HG03521 (cell line): ENCODE results near the gene RASGRP1.

Experiments
- ATAC-seq: cut with Tn5 transposase; IDR thresholded peaks from one replicate; pipeline ENCODE4 v1.9.1; 2021; ENCODE audit warnings: mild to moderate bottlenecking, moderate library complexity; ENCODE audit not compliant: unreplicated experiment

Gene RASGRP1

DNA sequence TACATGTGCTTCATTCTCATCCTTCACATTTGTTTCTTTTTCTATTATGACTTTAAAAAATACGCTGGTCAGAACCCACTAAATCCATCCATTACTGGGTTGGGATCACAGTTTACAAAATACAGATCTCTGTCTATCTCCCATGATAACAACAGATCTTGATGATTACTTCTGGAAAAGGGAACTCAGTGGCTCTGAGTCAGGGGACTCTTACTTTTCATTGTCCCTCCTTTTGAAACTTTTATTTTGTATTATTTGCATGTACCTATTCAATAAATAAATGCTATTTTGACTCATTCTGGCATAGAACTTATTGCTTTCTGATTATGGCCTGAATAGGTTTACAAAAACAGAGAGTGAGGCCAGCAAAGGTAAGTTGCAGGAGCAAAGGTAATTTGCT lies 11.6 kb upstream of the RASGRP1 start:
- ATAC-seq = no peak

DNA sequence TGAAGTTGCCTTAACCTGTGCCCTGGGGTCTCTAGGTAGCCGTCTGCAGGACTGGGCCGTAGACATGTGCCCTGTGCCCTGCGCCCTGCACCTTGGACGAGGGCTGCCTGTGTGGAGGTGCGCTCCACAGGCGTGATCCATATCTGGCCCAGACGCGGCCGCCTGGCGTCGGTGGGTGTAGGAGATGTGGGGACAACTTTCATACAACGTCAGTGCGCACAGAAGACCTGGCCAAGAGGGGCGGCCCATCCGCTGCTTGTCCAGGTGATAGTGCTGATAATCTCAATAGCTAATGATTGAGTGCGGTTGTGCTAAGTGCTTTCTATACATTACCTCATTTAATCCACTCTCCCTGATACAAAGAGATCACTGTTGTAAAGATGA lies 665 bp upstream of the RASGRP1 start:
- no peak for ATAC-seq

DNA sequence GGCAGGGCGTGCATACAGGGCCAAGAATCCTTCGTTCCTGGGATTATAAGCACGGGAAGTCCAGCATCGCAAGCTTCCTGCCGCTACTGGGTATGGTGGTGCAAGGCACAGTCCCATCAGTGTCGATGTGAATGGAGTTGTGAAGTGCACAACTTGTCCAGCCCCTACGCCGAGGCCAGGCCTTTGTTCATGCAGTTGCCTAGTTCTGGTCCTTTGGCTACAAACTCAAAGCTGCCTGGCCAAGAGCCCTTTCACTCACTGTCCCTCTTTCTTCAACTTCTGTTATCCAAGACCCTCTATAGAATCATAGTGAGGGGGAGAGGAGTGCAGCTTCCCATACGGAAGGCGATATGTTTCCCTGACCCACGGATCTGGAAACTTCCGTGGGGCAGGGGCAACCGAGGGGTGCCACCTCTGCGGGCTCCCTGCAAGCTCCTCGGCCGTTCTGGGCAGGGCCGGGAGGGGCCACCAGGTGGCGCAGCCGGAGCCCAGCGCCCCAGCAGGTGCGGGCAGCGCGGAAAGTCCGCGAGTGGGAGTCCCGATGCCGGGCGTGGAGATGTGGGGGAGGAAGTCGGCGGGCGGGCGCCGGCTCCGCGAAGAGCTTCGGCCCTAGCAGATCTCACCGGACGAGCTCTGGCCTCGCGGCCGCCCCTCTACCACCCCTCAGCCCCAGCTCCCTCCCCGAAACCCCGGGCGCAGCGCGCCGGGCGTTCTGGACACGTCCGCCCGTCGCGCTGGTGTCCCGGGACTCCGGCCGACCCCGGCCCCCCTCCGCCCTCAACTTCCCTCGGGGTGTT lies 693 bp downstream of the RASGRP1 start:
- peak; percentile 69 for ATAC-seq

DNA sequence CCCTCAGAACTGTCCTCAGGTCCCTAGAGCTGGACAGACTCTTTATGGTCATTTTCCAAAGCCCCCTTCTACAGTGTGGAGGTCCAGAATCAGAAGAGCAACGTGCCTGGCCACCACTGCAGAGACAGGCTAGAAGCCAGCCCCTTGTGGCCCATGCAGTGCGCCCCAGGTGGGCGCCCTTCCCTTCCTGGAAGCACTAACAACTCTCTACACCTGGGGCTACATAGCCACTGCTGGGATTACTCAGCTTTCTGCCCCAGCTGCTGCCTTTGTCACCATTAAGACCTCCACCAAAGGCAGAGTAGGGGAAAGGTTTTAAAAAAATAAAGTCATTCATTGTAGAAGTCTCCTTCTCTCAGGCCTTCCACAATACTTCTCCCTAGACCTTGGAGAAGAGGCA lies 2.3 kb downstream of the RASGRP1 start:
- ATAC-seq = no peak

DNA sequence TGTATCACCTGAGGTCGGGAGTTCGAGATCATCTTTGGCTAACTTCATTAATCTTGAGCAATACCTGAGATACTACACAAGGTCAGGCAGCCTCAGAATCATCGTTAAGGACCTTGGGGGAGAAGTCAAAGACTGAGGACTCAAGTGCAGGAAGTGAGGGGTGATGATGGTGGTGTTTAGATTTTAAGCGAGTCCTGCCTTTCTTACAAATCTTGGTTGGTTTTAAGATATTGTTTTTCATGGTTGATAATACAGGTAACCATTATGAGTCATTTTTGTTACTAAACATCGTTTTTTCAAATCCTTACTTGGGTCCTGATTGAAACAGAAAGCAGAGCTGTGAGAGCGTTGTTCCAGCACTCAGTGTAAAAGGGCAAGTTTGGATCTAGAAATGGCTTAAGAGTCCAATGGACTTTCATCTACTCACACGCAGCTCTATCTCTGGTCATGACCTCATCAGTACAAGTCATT lies 4.1 kb downstream of the RASGRP1 start:
- ATAC-seq = no peak

DNA sequence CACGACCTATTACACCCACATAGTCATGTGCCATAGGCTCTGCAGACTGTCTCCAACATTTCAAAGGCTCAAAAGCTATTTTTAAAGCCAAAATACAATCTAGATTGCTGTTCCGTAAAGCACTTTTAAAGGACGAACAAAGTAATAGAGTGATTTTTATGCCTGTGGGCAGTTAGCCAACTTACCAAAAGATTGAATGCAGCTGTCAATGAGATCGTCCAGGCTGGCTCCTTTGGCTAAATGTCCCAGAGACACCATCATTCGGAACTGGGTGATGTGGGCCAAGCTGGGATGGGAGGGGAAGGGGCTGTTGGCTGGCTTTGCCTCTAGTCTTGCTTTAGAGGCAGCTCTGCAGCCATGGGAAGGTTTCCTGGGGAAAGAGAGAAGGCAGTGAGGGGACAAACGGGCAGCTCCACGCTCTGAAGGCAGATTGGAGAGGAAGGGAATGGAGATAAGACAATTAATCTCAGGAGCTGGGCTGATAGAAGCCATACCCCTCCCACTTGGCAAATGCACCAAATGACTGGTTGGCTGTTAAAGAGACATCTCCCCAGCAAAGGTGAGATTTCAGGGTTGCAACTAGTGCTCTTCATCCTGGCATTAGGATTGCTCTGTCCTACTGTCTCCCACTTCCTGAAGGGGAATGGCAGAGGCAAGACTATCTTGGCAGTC lies 4.8 kb downstream of the RASGRP1 start:
- ATAC-seq = no peak

DNA sequence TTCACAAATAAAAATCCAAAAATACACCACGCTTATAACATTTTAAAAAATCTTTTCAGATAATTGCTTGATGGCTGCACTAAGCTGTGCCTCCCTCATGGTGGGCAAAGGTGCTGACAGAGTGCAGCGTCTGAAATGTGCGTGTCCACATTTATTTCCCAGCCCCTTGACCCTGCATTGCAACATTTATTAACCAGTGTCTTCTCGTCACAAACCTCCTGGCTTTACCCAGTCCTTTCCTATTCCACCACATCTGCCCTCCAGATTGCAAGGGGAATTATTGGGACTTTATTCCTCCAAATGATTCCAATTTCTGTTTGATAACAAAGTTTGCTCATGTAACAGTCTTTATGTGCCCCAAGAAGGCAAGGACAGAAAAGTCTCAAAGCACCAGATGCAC lies 5.5 kb downstream of the RASGRP1 start:
- ATAC-seq = no peak

DNA sequence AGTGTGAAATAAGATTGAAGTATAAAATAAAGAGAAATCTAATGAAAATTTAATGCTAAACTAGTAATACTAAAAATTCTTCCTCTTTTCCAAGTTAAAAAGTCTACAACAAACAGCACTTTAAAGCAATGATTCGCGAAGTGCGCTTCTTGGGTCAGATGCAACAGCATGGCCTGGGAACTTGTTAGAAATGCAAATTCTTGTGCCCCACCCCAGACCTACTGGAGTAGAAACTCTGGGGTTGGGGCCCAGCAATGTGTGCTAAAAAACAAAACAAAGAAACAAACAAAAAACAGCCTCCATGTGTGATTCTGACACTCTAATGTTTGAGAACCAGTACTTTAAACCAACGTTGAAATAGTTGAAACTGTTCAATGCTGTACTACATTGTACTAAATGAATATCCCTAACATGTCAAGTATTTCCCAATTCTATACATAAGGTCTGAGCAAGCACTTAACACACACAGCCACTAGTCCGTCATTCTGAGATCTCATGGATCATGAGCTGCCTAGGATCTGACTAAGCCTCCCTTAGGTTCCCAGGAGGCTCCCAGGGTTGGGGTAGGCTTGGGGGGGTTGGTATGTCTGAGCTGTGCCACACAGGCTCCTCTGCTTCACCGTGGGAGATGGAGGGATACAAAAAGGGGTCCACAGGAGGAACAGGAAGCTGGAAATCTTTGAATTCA lies 6.1 kb downstream of the RASGRP1 start:
- ATAC-seq = no peak

DNA sequence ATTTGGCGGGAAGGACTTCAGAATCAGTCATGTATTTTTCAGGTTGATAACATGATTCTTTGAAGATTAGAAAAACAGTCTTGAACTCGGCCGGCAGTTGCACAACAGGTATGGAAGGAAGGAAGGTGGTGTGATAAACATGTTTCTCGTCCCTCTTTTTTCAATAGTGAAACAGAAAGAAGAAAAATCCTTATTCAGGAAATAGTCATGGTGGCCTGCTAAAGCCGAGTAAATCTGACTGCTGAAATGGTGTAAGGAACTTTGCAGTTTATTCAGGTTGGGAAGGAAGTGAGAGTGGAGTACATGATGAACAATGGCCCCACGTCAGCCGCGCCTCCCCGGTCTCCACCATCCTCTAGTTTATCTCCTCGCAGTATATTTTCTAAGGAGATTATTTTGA lies 6.7 kb downstream of the RASGRP1 start:
- no peak for ATAC-seq

DNA sequence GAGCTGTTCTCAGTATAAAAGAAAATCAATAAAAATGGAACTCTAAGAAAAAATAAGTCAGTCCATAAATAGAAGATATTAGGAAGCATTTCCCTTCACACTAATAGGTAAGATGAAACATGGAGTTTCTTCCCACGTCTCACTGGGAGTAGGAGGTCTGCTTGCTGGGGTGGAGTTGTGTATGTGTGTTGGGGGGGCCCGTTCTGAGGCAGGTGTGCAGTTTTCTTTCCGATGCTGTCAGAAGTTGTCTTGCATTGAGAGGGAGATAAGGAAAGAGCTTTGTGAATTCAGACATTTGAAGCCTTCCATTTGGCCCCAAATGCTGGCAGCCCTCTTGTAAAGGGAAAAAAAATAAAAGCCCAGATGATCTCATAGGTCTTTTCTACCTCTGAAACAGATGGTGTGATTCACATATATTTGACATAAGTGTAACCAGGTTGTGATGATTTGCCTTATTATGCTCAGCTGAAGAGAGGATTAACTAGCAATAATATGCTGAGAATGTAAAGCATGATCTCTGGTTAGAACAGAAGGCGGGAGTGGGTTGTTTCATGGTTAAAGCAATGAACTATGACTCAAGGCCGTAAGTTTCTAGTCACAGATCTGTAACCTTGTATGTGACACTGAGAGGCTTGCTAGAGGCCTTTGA lies 8.8 kb downstream of the RASGRP1 start:
- ATAC-seq = no peak

DNA sequence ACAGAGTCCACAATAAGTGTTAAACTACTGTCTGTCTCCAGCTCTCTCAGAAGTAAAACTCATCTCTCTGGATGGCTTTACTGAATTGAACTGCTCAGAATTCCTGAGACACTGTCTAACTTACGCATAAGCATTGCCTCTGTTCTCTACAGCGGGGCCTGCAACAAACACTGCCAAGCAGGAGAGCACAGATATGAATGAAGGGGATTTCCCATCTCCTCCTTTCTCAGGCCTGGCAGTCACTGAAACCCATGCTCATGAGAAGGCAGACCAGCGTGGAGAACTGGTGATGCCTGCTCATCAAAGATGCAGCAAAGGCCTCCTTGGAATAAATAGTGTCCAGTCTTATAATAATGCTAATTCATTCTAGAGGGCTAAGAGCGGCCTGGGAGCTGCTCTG lies 10.3 kb downstream of the RASGRP1 start:
- no peak for ATAC-seq

DNA sequence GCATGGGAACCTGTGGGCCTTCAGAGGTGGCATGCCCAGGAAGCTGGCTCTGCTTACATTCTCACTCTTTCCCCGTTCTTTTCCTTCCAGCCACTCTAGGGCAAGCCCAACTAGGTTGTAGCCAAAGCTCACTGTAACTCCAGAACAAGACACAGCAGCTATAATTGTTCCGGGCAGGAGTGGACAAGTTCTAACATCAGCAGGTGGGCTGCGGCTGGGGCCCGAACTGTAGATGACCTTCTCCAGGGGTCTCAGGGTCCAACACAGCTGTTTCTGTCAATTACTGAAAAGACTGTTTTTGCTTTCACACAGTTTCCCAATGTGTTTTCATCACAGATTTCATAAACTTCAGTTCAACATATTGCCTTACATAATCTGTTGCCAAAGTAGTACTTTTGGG lies 11.5 kb downstream of the RASGRP1 start:
- ATAC-seq = no peak

DNA sequence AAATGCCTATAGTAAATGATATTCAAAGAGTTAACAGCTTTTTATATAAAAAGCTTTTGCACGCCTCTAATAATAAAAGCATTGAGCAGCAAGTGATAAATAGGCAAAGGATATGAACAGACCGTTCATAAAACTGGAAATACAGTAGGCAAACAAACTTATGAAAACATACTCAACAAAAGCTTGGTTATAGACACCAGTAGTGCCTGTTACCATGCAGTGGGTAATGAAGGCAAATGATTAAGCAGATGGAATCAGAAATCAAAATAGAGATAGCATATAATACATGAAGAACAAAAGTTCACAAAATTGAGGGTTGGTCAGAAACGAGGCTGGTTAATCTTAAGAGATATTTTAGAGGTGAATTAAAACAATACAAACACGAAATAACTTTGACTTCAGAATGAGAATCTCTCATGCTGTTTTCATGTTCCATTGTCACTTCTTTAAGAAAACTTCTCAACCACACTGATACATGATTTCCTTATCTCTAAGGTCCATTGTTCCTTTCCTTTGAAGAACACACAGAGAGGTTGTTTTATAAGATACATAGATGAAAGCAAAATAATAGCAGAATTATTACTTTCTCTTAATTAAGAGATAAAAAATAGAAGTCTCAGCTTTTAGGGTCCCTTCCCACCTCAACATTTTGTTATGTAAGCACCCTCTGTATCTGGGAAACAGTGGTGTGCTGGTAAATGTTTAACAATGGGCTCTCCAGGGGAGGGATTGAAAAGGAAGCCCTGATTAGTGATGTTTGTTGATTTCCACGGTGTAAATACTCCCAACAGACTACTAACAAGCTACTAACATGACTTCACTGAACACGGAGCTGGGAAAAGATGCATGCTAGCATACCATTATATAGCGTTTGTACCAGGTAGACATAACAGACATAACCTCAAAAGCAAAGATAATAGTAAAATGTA lies 12.6 kb downstream of the RASGRP1 start:
- no peak for ATAC-seq

DNA sequence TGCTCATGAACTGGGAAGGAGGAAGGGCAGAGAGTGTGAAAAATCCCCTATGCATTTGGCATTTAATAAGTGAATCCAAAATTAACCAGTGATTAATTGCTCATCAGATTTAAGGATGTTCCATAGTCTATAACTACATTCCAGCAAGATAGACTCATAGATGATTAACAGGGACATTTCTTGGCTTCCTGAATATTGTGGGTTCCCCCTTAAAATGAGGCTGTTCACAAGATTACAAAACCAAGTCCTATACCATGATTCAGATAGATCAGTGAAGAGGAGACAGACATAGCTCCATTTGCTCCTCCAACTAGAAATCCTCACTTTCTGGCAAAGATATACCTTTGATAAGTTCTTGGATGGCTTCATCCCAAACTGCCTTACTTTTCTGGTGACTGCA lies 15.4 kb downstream of the RASGRP1 start:
- no peak for ATAC-seq

DNA sequence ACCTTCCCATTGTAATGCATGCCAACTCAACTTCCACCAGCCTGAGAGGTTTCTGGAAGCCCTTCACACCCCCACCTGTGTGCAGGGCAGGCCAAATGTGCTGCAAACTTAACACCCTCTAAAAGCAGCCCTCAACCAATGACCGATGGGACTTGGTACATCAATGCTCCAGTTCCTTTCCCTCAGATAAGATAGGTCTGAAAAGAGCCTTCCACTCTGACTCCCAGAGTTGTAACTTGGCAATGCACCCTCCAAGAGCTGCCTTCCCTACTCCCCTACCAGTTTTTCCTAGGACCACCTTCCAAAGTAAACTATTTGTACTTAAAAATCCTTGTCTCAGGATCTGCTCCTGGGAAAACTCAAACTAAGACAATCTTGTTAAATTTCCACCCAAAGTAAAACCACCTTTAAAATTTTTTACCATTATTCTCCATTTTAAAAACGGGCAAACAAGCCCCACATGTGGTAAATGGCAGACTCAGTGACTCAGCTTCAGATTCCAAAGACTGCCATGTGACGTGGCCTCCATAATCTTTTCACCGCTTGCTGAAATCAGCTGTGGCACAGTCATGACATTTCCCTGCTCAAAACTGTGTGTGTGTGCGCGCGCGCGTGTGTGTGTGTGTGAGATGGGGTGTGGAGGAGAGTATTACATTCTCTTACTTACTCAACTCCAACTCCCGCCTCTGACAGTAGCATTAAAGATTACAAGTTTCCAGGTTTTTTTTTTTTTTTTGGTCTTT lies 17.2 kb downstream of the RASGRP1 start:
- no peak for ATAC-seq

DNA sequence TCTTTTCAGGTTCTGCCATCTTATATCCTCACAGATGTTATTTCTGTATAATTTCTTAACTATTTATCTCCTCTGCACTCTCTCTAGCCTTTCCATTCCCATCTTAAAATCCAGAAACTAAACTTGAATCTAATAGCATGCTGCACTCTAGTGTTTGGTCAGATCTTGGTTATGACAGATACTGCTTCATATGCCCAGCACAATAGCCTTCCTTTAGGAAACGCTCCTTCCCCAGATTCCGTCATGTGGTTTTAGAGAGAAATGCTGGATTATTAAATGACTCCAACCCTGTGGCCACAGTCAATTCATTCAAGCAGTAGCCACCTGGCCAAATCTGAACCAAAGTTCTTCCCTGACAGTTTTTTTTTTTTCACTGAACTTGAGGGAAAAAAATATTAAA lies 19.4 kb downstream of the RASGRP1 start:
- no peak for ATAC-seq

DNA sequence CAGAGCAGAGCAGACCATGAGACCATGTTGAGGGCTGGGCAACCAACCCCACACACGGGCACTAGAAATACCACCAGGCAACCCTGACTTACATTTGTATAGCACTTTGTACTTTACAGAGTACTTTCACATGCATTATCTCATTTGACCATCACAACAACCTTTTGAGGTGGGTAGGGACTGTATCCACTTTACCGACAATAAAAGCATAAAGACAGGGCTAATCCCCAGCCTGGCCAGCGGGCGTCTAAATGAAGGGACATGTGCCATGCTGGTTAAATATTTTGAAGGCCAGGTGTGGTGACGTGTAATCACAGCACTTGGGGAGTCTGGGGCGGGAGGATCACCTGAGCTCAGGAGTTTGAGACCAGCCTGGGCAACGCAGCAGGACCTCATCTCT lies 23.6 kb downstream of the RASGRP1 start:
- no peak for ATAC-seq

DNA sequence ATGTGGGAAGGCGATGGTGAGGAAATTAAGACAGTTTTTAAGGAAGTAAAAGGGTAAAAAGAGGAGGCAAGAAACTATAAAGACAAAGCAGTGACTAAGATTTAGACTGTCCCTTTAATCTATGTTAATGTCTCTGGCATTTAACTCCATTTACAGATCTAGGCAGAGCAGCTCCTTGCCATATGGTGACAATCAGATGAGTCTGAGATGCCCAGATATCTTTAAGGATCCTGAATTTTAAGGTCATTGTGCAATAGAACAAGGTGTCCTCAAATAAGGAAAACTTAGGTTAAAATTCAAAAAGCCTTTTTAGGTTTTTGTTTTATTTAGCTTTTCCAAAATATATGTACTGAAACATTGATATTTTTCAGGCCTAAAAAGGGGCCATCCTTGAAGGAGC lies 24.1 kb downstream of the RASGRP1 start:
- ATAC-seq = no peak

DNA sequence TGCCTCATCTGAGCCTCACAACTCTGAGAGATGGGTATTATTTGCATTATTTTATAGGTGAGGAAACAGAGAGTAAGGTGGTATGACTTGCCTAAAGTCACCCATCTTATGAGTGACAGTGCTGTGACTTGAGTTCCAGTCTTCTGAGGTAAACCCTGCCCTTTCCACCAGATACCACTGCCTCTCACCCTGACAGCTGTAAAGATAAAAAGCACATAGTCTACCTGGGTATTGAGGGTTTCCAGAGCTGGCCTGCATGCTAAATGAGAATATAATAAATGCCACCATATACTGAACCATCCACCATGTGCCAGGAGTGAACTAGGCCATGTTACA lies 25.6 kb downstream of the RASGRP1 start:
- no peak for ATAC-seq
